HL-60 (cell line): ENCODE results near the gene CNPY3.
"Not testable (repeated sequence)": the region's sequence is repeated elsewhere in the genome, so short reads cannot be mapped to it uniquely, and the experiment has no call there.

Experiments used
- DNase-seq, 2 experiments: peaks; one replicate each; pipeline ENCODE4 v3.0.0-alpha.2; 2010 to 2020; ENCODE audit warnings: low read depth in 1 of 2, low spot score in 1 of 2
- H3K27ac ChIP-seq: fragments of 250-450 bp; sonication (Bioruptor Pico); replicated peaks from 2 replicates; pipeline ENCODE4 v1.5.1; 2020; ENCODE audit warnings: mild to moderate bottlenecking, moderate library complexity
- H3K27me3 ChIP-seq: fragments of 250-450 bp; sonication (Bioruptor Pico); 2 replicates; pipeline ENCODE4 v1.5.1; 2021; ENCODE audit warnings: mild to moderate bottlenecking, moderate library complexity; ENCODE audit not compliant: insufficient read depth, poor library complexity, severe bottlenecking
- H3K4me3 ChIP-seq: replicated peaks from 2 replicates; pipeline ENCODE4 v1.5.1; 2011; ENCODE audit warnings: mild to moderate bottlenecking, control low read depth, low read length; ENCODE audit not compliant: insufficient read depth
- GABPA ChIP-seq: IDR thresholded peaks from 2 replicates; pipeline ENCODE4 v1.6.1; 2012; ENCODE audit warnings: low read depth
- POLR2AphosphoS5 ChIP-seq: IDR thresholded peaks from 2 replicates; pipeline ENCODE4 v1.6.1; 2012; ENCODE audit warnings: low read depth
- REST ChIP-seq: IDR thresholded peaks from 2 replicates; pipeline ENCODE4 v1.6.1; 2012; ENCODE audit warnings: low read depth; ENCODE audit not compliant: insufficient replicate concordance
- SPI1 ChIP-seq: IDR thresholded peaks from 2 replicates; pipeline ENCODE4 v1.6.1; 2012; ENCODE audit warnings: low read depth, mild to moderate bottlenecking, borderline replicate concordance
- TF ChIP-seq, protein P1 (sequence below): IDR thresholded peaks from one replicate; pipeline ENCODE4 v1.5.1; 2011; ENCODE audit warnings: low read length, control low read depth, inconsistent platforms; ENCODE audit not compliant: insufficient read depth

Gene CNPY3

GRCh38 chr6:42894041-42894828 is 35.0 kb upstream of the CNPY3 start:
- H3K27me3 ChIP-seq, H3K4me3 ChIP-seq: not testable (repeated sequence)
- H3K27ac ChIP-seq: peak overlapping the region; percentile 88
- TF ChIP-seq SPI1 (peak; percentile 88), POLR2AphosphoS5 (peak; percentile 26; the same call in 1 of the 2 replicates)
- DNase-seq: peak in 1 of 2 experiments; percentile 87

DNA sequence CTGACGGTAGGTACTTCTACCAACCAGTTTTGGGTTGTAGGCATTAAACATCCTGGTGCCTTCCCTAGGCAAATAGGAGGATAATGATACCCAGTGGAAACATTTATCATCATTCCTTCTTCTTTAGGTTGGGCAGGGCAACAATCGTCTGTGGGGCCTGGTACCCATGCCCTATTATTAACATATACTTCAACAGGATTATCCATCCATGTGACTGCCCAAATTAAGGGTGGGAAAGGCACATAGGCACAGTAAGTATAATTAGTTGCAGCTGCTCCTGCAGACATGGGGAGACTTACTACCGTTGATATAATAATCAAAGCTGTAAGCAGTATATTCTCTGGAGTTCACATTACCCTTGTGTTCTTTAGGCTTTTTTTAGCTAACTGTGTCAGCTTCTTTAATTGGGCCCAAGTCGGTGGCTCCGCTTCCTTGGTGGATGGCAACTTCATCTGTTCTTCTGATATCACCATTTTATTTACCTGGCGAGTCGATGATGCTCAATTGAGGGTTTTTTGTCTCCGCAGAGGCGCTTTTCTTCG is 33.0 kb upstream of the CNPY3 start:
- no peak for DNase-seq
- no peaks in the 10 kb centered on the region for H3K27me3 ChIP-seq
- no peak overlapping the region for H3K27ac ChIP-seq
- H3K4me3 ChIP-seq: no peak overlapping the region
- TF ChIP-seq SPI1 (no peak), POLR2AphosphoS5 (no peak), REST (no peak), GABPA (no peak)
- TF ChIP-seq, protein P1, sequence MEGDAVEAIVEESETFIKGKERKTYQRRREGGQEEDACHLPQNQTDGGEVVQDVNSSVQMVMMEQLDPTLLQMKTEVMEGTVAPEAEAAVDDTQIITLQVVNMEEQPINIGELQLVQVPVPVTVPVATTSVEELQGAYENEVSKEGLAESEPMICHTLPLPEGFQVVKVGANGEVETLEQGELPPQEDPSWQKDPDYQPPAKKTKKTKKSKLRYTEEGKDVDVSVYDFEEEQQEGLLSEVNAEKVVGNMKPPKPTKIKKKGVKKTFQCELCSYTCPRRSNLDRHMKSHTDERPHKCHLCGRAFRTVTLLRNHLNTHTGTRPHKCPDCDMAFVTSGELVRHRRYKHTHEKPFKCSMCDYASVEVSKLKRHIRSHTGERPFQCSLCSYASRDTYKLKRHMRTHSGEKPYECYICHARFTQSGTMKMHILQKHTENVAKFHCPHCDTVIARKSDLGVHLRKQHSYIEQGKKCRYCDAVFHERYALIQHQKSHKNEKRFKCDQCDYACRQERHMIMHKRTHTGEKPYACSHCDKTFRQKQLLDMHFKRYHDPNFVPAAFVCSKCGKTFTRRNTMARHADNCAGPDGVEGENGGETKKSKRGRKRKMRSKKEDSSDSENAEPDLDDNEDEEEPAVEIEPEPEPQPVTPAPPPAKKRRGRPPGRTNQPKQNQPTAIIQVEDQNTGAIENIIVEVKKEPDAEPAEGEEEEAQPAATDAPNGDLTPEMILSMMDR: no peak

- peak in 1 of 2 experiments; percentile 75 for DNase-seq
- Histone ChIP-seq H3K4me3 (no peak overlapping the region), H3K27ac (no peak overlapping the region), H3K27me3 (no peaks in the 10 kb centered on the region)
- TF ChIP-seq POLR2AphosphoS5: no peak
- TF ChIP-seq REST: no peak
- TF ChIP-seq, protein P1: peak; percentile 33
Measured at GRCh38 chr6:42898891-42899361, 30.4 kb upstream of the CNPY3 start.

DNA sequence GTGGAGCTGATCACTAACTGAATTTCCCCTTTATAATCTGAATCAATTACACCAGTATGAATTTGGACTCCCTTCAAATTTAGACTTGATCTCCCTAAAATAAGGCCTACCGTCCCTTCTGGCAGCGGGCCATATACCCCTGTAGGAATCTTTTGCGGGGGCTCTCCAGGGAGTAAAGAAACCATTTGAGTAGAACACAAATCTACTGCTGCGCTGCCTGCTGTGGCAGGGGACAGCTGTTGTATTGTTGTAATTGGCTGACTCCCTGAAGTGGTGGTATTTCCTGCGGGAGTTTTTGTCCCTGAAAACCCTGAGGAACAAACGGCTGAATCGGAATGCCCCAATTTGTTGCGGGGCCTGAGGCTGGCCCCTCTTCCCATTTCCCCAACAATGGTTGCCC is 29.4 kb upstream of the CNPY3 start:
- H3K27me3 ChIP-seq: no peaks in the 10 kb centered on the region
- no peak overlapping the region for H3K4me3 ChIP-seq
- DNase-seq: no peak
- TF ChIP-seq, protein P1: no peak
- no peak for TF ChIP-seq REST
- TF ChIP-seq GABPA: no peak
- TF ChIP-seq POLR2AphosphoS5: no peak
- TF ChIP-seq SPI1: no peak
- H3K27ac ChIP-seq: no peak overlapping the region
